NCI-H460 (cell line): ENCODE measurements around the gene SCYGR1. TPM values are rescaled to one million over a fixed set of nuclear protein-coding genes. Genes with fewer than 3 reads are reported as not detected.

Experiments used
- total RNA-seq: library from RNA; depleted of rRNA; stranded (reverse); fragments of >200 nt; shearing (Covaris generic); gene quantifications from 2 replicates; pipeline ENCODE4 v1.2.3, GENCODE V29; 2014; rRNA removed

The SCYGR1 gene
- total RNA-seq, 1 experiment from 2014 or later = not detected

Other genes with a start within 250 kb of the SCYGR1 start
- 6.6 and 8.0 TPM in 2 replicates for gene COL4A4, start 223.7 kb downstream of the SCYGR1 start, total RNA-seq
- 4.0 and 5.5 TPM in 2 replicates for gene COL4A3, start 223.3 kb downstream of the SCYGR1 start, total RNA-seq
- gene MFF, start 62.7 kb downstream of the SCYGR1 start, total RNA-seq = 785 and 851 TPM in 2 replicates
- 0.72 and 0.99 TPM in 2 replicates for gene TM4SF20, start 8.6 kb downstream of the SCYGR1 start, total RNA-seq
- 191 and 213 TPM in 2 replicates for gene AGFG1, start 84.2 kb upstream of the SCYGR1 start, total RNA-seq
- gene SCYGR2, start 210.9 kb upstream of the SCYGR1 start, total RNA-seq = not detected in 2 replicates
- gene SCYGR3, start 226.9 kb upstream of the SCYGR1 start, total RNA-seq = not detected in 2 replicates
- gene SCYGR4, start 229.5 kb upstream of the SCYGR1 start, total RNA-seq = 0.10 and 0.14 TPM in 2 replicates